Endodermal cell (in vitro differentiated cells): ENCODE data around the gene FAM149A. TPM values are rescaled to one million over a fixed set of nuclear protein-coding genes. Genes with fewer than 3 reads are reported as not detected.

Source experiments
- DNase-seq: peaks from one replicate; pipeline ENCODE4 v3.0.0-alpha.2; 2017
- H3K27ac ChIP-seq: 2 replicates; pipeline ENCODE4 v1.5.1; 2013; ENCODE audit warnings: mild to moderate bottlenecking, low read depth, low read length, moderate library complexity
- H3K27me3 ChIP-seq: 2 replicates; pipeline ENCODE4 v1.6.1; 2013; ENCODE audit warnings: mild to moderate bottlenecking, low read length, moderate library complexity; ENCODE audit not compliant: insufficient read depth, control insufficient read depth, poor library complexity, severe bottlenecking
- H3K36me3 ChIP-seq: 2 replicates; pipeline ENCODE4 v1.7.0; 2013; ENCODE audit warnings: mild to moderate bottlenecking, low read length, moderate library complexity; ENCODE audit not compliant: control insufficient read depth, insufficient read depth
- H3K4me1 ChIP-seq: one replicate; pipeline ENCODE4 v1.7.0; 2013; ENCODE audit warnings: low read length; ENCODE audit not compliant: control insufficient read depth, insufficient read depth
- H3K4me3 ChIP-seq: 2 replicates; pipeline ENCODE4 v1.5.1; 2013; ENCODE audit warnings: mild to moderate bottlenecking, low read length, moderate library complexity
- H3K9ac ChIP-seq: 2 replicates; pipeline ENCODE4 v1.6.1; 2013; ENCODE audit warnings: mild to moderate bottlenecking, low read length, moderate library complexity; ENCODE audit not compliant: poor library complexity, severe bottlenecking; ENCODE audit errors: extremely low read depth
- H3K9me3 ChIP-seq: 2 replicates; pipeline ENCODE4 v1.6.1; 2013; ENCODE audit warnings: mild to moderate bottlenecking, low read length, moderate library complexity; ENCODE audit not compliant: control insufficient read depth
- H3K27ac Mint-ChIP-seq: 2 replicates; pipeline ENCODE4 v1.8.0; 2020; ENCODE audit warnings: mixed read lengths
- H3K27me3 Mint-ChIP-seq: 2 replicates; pipeline ENCODE4 v1.8.0; 2021; ENCODE audit warnings: mild to moderate bottlenecking, mixed read lengths; ENCODE audit not compliant: insufficient read depth
- H3K36me3 Mint-ChIP-seq: 2 replicates; pipeline ENCODE4 v1.8.0; 2020; ENCODE audit warnings: low read depth, mixed read lengths
- H3K4me1 Mint-ChIP-seq: 2 replicates; pipeline ENCODE4 v1.8.0; 2020; ENCODE audit warnings: mixed read lengths
- H3K4me3 Mint-ChIP-seq: 2 replicates; pipeline ENCODE4 v1.8.0; 2020; ENCODE audit warnings: mild to moderate bottlenecking, moderate library complexity, mixed read lengths
- H3K9me3 Mint-ChIP-seq: 2 replicates; pipeline ENCODE4 v1.8.0; 2020; ENCODE audit warnings: mild to moderate bottlenecking, mixed read lengths
- CTCF ChIP-seq: fragments of 200-600 bp; sonication (generic); conservative IDR thresholded peaks from 2 replicates; pipeline ENCODE4 v1.5.0; 2021; ENCODE audit warnings: antibody characterized with exemption, mild to moderate bottlenecking
- WGBS, 2 experiments: methylation state at CpG; one replicate each; pipeline versions ENCODE4 v1.1.5 to v1.1.7; 2013; ENCODE audit warnings: missing lambda C conversion rate in 2 of 2, mixed read lengths in 1 of 2; ENCODE audit not compliant: insufficient coverage in 1 of 2, insufficient read length in 1 of 2; 5-methylcytosine and 5-hydroxymethylcytosine counted together
- total RNA-seq, 2 donors: library from RNA; stranded (reverse); fragmentation: NEBNext Ultra II Directional in 1 of 2; extraction: Animal tissue kit (Norgen Biotek cat#: 25700) in 1 of 2; gene quantifications; 2 replicates in 1 of 2; 3 replicates in 1 of 2; pipeline ENCODE4 v1.2.1, GENCODE V29; 2021

Gene FAM149A
- total RNA-seq, 2 donors from 2014 or later, result 2.4 to 3.3 TPM

GRCh38 chr4:186078981-186079638 lies 25.4 kb upstream of the FAM149A start:
- DNase-seq, result peak; percentile 84
- Mint-ChIP-seq H3K4me1 (peaks cover 28% of the 10 kb centered on the region), H3K36me3 (no peaks in the 10 kb centered on the region), H3K9me3 (no peaks in the 10 kb centered on the region), H3K27me3 (peaks cover 7% of the 10 kb centered on the region), H3K27ac (peak overlapping the region; percentile 47), H3K4me3 (no peak overlapping the region)
- H3K27ac ChIP-seq, result no peak overlapping the region
- no peaks in the 10 kb centered on the region for H3K9me3 ChIP-seq
- 34 to 47% methylated on average over 3 to 11 of the region's 11 CpGs for WGBS, 2 experiments
- no peak for TF ChIP-seq CTCF
- H3K27me3 ChIP-seq, result no peaks in the 10 kb centered on the region
- no peaks in the 10 kb centered on the region for H3K36me3 ChIP-seq
- H3K9ac ChIP-seq, result no peak overlapping the region
- H3K4me3 ChIP-seq, result peak overlapping the region; percentile 31
- peaks cover 9% of the 10 kb centered on the region for H3K4me1 ChIP-seq

GRCh38 chr4:186079694-186080093 lies 24.8 kb upstream of the FAM149A start:
- peak overlapping the region; percentile 31 for H3K4me3 ChIP-seq

GRCh38 chr4:186081202-186081807 lies 23.2 kb upstream of the FAM149A start:
- Mint-ChIP-seq H3K9me3 (no peaks in the 10 kb centered on the region), H3K27me3 (peaks cover 7% of the 10 kb centered on the region), H3K4me3 (peak overlapping the region; percentile 20), H3K4me1 (peaks cover 28% of the 10 kb centered on the region), H3K27ac (peak overlapping the region; percentile 83), H3K36me3 (no peaks in the 10 kb centered on the region)
- 34 to 65% methylated on average over 2 to 15 of the region's 15 CpGs for WGBS, 2 experiments
- TF ChIP-seq CTCF, result no peak
- Histone ChIP-seq H3K9me3 (no peaks in the 10 kb centered on the region), H3K27me3 (no peaks in the 10 kb centered on the region), H3K4me1 (peaks cover 9% of the 10 kb centered on the region), H3K36me3 (no peaks in the 10 kb centered on the region), H3K9ac (no peak overlapping the region), H3K27ac (peak overlapping the region; percentile 44), H3K4me3 (no peak overlapping the region)
- peak; percentile 82 for DNase-seq

More at GRCh38 chr4:186079694-186080093, 24.8 kb upstream of the FAM149A start:
- Histone ChIP-seq H3K36me3 (no peaks in the 10 kb centered on the region), H3K9ac (no peak overlapping the region), H3K27ac (no peak overlapping the region), H3K4me1 (peaks cover 9% of the 10 kb centered on the region), H3K27me3 (no peaks in the 10 kb centered on the region), H3K9me3 (no peaks in the 10 kb centered on the region)
- WGBS, 2 experiments, result 70 to 78% methylated on average over 7 to 9 of the region's 9 CpGs
- H3K4me3 Mint-ChIP-seq, result no peak overlapping the region
- peaks cover 7% of the 10 kb centered on the region for H3K27me3 Mint-ChIP-seq
- DNase-seq, result no peak
- no peaks in the 10 kb centered on the region for H3K9me3 Mint-ChIP-seq
- H3K27ac Mint-ChIP-seq, result peak overlapping the region; percentile 47
- H3K4me1 Mint-ChIP-seq, result peaks cover 28% of the 10 kb centered on the region
- no peaks in the 10 kb centered on the region for H3K36me3 Mint-ChIP-seq
- no peak for TF ChIP-seq CTCF
